Loucy (cell line): ENCODE data around the gene SFR1.

ENCODE experiments used
- EZH2phosphoT487 ChIP-seq: fragments of 200-600 bp; IDR thresholded peaks from 2 replicates; pipeline ENCODE4 v1.6.1; 2018; ENCODE audit warnings: antibody characterized with exemption, mild to moderate bottlenecking, moderate library complexity, borderline replicate concordance
- TF ChIP-seq, protein P1 (sequence below): fragments of 200-600 bp; sonication (generic); conservative IDR thresholded peaks from 2 replicates; pipeline ENCODE4 v1.5.1; 2014; ENCODE audit warnings: mild to moderate bottlenecking, antibody characterized with exemption, low read length

DNA sequence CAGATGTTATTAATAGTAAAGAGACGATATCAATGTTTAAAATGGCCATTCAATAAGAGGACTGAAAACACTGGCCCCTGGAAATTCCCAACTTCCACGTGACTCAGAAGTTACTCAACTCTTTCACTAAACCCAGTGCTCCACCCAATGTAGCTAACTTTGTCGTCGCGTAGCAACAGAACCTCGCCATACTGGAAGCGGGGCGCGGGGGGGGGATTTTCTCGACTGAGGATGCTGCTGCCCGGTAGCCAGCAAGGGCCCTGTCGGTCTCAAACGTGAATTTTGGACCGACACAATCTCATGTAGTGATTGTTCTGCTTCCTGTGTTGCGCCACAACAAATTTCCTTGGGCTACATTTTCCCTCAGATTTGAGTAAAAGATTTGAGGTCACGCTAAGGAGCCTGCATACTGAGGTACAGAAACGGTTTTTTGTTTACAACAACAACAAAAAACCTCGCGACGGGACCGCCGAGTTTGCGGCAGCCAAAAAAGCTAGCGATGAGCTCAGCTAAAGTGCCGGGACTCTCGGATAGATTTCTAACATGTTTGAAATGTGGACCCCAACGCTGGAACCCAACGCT is 977 bp upstream of the SFR1 start:
- TF ChIP-seq, protein P1, sequence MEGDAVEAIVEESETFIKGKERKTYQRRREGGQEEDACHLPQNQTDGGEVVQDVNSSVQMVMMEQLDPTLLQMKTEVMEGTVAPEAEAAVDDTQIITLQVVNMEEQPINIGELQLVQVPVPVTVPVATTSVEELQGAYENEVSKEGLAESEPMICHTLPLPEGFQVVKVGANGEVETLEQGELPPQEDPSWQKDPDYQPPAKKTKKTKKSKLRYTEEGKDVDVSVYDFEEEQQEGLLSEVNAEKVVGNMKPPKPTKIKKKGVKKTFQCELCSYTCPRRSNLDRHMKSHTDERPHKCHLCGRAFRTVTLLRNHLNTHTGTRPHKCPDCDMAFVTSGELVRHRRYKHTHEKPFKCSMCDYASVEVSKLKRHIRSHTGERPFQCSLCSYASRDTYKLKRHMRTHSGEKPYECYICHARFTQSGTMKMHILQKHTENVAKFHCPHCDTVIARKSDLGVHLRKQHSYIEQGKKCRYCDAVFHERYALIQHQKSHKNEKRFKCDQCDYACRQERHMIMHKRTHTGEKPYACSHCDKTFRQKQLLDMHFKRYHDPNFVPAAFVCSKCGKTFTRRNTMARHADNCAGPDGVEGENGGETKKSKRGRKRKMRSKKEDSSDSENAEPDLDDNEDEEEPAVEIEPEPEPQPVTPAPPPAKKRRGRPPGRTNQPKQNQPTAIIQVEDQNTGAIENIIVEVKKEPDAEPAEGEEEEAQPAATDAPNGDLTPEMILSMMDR, result no peak
- no peak for TF ChIP-seq EZH2phosphoT487
